Stimulated activated CD8-positive, alpha-beta memory T cell treated with anti-CD3 and anti-CD28 coated beads, Interleukin-15, amount 100 ng/mL, for 48 hours (primary cell): ENCODE results near the gene DOK7.

ENCODE experiments used
- DNase-seq, 2 donors: peaks; one replicate each; pipeline ENCODE4 v3.0.0-alpha.2; 2020; ENCODE audit warnings: low read depth in 2 of 2

Gene DOK7

DNA sequence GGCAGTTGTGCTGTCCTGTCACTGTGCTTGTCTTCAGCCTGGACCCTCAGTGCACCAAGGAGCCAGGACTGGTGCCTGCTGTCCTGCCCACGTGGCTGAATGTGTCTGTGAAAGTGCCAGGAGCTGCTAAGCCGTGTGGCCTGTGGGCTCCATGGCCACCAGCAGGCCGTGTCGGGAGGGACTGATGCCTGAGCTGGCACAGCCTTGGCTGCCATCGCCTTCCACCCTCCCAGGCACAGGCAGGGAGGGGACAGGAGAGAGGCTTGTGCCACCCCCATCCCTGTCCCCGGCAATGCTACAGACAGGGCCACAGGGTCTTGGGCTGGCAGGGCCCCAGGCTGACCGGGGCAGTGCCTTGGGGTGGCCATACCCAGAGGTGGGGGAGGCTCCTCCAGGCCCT is 24.8 kb downstream of the DOK7 start:
- no peak for DNase-seq

DNA sequence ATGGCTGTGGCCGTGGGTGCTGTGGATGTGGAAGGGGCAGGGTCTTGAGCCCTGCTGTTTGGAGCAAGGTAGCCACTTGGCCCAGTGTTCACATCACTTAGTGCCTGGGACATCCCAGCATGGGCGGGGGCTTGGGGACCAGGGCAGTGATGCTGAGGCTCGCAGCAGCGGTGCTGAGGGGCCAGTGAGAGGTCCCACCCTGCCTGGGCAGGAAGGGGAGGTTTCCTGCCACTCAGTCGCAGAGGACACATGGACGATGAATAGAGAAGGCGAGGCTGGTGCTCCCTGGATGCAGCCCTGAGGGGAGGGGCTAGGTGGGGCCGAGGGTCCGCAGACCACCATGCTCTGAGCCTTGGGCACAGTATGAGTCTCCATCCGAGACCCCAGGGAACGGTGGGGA is 25.7 kb downstream of the DOK7 start:
- no peak for DNase-seq

DNA sequence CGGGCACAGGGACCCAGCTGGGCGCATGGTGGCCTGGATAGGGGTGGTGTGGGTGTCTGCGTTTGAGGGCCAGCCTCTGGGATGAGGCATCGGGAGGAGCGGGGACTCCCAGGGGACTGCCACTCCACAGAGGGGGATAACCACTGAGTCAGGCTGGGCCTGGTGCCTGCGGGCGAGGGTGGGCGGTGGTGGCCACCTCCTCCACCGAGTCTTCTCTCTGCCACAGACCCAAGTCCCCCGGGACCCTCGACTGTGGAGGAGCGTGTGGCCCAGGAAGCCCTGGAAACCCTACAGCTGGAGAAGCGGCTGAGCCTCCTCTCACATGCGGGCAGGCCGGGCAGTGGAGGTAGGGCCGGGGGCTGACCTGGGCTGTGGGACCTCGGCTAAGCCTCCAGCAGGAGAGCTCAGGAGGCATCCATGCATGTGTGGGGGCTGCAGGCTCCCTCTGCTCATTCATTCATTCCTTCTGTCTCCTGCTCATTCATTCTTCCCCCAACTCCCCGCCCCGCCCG is 26.4 kb downstream of the DOK7 start:
- peak in 1 of 2 donors; percentile 21 for DNase-seq

DNA sequence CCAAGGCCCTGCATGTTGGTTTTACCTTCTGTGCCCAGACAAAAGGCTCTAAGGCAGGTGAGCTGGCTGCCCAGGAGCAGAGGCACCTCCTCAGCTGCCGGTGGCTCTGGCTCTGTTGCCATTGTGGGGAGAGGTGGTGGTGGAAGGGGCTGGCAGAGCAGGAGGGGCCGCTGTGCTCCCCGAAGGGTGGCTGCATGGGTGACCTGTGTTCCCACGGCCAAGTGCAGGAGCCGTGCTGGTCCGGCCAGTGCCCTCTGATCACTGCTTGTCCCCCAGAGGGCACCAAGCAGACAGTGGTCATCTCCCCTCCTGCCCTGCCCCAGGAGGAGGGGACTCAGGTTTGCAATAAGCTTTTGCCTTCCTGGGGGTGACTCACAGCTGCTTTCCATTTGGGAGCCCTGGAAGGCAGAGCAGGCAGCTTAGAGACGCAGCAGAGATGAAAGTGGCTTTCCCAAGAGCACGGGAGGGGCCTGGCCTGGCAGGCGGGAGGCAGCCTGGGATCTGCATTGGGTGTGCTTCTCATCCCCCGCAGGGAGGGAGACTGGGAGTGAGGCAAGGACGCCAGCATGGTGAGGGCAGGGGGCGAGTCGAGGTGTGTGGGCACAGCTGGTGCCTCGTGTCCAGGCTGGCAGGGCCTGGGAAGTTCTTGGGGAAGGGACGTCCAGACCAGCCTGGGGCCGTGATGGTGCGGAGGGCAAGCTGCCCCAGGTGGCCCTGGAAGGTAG is 28.7 kb downstream of the DOK7 start:
- no peak for DNase-seq

DNA sequence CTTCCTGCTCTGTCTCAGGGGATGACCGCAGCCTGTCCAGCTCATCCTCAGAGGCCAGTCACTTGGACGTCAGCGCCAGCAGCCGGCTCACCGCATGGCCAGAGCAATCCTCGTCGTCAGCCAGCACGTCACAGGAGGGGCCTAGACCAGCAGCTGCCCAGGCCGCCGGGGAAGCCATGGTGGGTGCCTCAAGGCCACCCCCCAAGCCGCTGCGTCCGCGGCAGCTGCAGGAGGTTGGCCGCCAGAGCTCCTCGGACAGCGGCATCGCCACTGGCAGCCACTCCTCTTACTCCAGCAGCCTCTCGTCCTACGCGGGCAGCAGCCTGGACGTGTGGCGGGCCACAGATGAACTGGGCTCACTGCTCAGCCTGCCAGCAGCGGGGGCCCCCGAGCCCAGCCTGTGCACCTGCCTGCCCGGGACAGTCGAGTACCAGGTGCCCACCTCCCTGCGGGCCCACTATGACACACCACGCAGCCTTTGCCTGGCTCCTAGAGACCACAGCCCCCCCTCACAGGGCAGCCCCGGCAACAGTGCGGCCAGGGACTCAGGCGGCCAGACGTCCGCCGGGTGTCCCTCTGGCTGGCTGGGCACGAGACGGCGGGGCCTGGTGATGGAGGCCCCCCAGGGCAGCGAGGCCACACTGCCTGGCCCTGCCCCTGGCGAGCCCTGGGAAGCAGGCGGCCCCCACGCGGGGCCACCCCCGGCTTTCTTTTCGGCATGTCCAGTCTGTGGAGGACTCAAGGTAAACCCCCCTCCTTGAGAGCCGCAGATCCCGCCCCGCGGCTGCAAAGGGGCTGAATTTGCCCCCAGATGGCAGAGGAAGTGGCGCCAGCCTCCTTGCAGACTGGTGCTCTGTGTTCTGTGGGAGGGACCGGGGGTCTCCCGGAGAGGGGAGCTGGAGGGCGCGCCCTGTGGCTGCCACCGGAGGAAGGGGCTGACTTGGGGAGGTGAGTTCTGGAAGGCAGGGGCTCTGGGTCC is 29.9 kb downstream of the DOK7 start:
- DNase-seq, result no peak

DNA sequence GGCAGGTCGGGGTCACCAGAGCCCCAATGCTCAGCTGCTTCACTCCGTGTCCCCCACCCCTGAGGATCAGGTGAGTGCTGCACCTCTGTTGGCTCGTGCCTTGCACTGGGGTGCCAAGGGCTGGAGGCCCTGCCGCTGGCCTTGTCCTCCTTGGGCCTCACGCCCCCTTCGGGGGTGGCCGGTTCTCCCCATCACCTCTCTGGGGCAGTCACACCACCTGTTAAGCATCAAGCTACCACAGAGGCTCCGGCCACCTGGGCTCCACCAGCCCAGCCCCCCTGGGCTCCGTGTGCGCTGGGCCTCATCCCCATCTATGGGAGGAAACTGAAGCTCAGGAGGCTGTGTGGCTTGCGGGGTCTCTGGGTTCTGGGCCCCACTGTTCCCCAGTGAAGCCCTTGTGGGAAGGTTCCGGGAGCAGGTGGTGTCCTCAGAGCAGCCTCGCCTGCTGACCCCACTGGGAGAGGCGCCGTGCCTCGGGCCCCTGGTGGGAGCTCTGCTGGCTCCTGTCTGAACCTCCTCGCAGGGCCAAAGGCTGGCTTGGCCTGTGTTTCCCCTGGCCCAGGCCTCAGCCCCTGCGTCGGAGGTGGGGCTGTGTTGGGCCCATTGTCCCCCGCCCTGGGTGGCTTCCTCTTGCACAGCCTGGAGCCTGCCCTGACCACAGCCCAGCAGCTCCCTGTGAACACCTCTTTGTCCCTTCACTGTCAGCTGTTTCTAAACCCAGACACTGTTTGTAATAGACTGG is 30.8 kb downstream of the DOK7 start:
- DNase-seq, result no peak

DNA sequence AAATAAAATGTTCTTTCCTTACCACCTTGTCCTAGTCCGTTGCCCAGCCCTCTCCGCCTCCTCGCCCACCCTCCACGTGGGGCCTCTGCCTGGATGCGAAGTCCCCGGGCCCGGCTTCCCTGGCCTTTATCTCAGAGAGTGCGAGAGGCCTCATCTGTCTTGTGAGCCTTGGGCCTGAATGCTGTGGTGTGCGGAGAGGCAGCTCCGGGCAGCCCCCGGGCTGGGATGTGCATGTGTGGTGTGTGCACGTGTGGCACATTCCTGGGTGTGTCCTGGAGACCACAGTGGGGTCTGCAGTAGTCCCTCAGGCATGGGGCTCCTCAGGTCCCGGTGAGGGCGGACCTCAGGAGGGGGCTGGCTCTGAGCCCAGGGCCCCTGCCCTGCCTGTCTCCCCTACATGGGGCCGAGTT is 31.4 kb downstream of the DOK7 start:
- DNase-seq, result no peak

DNA sequence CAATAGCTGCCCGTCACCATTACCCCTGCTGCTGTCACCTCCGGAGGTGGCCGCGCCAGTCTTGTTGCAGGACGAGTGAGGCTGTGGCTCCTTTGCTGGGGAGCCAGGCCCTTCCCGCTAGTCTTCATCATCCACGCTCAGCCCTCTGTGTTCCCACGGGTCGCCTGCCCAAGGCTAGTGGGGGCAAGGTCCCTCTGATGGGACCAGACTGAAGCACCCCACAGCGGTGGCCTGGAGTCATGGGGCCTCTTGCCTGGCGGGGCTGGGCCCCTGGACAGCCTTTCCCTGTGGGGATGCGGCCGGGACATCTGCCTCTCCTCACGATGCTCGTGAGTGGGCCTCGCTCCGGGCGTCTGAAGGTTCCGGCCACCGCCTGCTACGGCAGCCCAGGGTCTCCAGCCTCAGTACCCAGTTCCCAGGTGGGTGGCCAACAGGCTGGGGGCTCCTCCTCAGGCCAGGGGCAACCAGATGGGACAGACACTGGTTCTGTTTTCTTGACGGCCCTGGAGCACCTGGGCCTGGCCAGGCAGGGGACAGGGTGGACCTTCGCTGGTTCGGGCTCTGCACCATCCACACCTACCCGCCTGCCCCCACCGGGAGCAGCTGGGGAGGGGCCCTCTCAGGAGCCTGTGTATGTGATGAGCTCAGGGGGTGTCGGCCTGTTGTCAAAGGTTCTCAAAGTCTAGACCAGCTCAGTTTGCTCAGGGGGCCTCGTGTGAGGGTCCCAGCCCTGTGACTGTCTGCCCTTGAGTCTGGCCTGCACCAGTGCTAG is 32.3 kb downstream of the DOK7 start:
- DNase-seq, result no peak

DNA sequence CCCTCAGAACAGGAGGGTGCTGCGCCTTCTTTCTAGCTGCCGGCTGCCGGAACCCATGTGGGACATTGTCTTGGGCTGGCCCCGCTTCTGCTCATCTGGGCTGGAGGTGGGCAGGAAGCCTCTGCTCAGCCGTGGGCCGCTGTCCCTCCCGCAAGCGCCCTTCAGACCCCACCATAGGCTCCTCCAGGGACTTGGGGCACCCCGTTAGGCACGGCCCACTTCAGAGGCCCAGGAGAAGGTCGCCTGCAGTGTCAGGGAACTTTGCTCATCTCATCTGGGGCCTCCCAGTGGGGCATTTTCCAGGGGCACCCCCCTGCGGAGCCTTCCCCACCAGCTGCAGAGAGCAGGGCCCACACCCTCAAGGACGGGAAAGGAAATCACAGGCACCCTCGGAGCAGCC is 32.9 kb downstream of the DOK7 start:
- no peak for DNase-seq

DNA sequence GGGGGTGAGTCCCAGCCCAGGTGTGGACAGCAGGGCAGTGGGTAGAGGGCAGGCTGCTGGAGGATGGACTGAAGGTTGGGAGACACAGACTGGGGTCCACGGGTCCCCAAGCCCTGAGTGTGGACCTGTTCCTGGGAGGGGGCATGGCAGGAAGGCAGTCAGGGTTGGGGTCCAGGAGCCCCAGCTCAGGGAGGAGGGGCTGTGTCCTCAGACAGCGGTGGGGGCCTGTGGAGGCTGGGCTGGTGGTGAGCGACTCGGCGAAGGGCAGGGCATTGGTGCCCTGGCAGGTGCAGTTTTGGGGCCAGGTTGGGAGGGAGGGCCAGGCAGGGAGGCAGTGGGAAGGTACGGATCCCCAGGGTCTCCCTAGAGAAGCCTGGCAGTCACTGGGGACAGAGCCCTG is 34.0 kb downstream of the DOK7 start:
- no peak for DNase-seq

DNA sequence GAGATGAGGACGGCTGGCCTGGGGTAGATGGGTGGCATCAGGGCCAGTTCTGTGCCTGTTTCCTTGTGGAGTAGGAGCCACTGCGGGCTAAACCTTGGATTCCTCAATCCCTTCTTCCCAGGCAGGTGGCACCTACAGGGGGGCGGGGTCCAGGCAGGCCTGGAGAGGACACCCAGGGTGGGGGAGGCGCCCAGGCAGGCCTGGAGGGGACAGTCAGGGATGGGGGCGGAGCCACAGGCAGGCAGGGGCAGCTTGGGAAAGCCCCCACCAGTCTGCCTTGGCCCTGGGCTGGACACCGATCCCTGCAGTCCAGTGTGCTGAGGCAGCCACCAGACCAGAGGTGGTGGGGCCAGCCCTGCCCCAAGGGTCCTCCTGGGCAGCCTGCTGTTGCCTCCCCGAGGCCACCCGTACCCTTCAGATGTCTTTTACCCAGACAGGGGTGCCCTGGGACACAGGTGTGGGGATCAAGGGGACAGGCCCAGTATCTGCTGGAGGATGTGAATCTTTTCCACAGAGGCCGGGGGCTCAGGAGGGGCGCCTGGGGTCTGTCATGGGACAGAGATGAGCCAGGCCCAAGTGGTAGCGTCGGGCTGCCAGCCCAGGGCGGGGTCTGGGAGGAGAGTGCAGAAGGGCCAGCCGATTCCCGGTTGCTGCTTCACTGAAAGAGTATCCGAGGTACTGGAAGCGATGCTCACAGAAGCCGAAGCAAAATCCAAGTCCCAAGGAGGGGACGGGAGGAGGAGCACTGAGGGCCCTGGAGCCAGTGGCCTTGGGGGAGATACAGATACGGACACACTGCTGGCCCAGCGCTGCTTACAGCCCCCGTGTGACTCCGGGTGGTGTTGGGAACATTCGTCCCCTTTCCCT is 34.6 kb downstream of the DOK7 start:
- no peak for DNase-seq

DNA sequence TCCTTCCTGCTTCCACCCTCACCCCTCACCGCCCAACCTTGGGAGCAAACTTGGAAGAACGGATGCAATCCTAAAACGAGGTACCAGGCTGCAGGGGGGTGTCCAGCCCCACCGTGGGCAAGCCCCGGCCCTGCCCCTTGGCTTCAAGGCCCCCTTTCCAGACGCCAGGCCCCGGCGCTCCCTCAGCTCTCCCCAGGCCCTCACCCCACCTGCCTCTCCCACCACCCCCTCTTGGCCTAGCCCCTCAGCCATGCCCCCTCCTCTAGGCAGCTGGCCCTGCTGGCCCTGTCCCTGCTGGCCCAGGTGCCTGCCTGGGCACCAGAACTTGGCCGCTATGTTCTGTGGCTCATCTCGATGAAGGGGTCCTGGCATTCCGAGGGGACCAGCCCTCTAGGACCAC is 35.3 kb downstream of the DOK7 start:
- DNase-seq, result no peak

DNA sequence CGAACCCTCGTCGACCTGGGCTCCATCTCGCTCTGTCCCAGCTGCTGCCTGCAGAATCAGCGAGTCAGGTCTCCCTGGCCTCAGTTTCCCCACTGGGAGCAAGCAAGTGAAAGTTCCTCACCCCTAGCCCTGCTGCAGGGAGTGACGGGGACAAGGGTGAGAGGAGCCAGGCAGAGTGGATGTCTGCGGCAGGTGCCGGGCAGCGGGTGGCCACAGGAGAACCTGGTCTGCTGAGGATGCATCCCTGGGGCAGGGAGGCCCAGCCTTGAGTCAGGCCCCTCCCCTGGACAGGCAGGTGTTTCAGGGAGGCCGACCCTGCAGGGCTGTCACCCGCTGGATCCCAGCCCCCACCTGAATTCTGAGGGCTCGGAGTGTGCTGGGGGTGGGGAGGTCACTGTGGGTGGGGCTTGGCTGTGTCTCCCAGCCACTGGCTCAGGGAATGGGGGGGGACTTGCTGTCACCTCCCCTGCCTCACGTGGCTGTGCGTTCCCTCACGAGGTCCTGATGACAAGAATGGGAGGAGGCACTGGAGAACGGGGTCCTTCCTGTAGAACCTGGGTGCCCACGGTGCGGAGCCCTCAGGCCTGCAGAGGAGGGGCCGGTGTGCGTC is 35.9 kb downstream of the DOK7 start:
- no peak for DNase-seq

DNA sequence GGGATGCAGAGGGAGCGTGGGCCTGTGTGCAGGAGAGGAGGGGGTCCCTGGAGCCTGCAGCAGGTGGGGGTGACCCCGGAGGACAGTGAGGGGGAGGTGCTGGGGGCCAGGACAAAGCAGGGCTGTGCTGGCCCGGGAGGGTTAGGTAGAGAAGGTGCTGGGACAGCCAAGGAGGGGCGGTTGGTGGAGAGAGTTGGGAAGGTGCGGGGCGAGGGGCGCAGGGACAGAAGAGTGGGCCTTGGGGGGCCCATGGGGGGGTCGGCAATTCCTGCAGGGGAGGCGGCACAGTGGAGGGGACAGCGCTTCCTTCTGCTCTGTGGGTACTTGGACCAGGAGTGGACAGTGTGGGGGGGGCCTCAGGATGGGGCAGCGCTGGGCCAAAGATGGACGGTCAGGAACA is 36.6 kb downstream of the DOK7 start:
- DNase-seq, result no peak

DNA sequence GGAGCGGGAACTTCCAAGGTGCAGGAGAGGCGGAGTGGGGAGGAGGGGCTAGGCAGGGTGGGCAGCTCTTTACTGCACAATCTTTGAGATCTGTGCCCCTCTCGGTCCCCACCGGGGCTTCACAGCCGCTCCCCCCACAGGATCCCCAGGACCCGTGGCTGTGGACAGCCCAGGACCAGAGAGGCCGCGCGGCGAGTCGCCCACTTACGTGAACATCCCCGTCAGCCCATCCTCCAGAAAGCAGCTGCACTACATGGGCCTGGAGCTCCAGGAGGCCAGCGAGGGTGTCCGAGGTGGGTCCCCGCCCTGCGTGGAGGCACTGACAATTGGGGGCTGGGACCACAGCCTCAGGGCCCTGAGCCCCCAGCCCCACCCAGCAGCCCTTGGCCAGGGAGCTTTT is 37.0 kb downstream of the DOK7 start:
- DNase-seq, result no peak

DNA sequence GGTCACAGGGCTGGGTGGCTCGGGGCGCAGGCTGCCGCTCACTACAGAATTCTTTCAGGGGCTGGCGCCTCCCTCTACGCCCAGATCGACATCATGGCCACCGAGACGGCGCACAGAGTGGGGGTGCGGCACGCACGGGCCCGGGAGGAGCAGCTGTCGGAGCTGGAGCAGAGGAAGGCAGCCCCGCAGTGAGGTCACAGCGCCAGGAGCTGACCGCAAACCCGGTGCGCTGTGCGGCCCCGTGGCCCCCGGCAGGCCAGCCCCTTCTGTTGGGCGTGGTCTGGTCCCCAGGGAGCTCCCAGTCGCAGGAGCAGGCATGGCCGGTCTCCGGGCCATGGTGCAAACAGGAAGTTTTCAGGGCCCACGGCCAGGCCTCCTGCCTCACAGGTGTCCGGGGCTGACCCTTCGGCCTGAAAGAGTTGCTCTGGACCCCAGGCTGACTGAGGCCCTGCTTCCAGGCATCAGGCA is 37.6 kb downstream of the DOK7 start:
- no peak for DNase-seq

DNA sequence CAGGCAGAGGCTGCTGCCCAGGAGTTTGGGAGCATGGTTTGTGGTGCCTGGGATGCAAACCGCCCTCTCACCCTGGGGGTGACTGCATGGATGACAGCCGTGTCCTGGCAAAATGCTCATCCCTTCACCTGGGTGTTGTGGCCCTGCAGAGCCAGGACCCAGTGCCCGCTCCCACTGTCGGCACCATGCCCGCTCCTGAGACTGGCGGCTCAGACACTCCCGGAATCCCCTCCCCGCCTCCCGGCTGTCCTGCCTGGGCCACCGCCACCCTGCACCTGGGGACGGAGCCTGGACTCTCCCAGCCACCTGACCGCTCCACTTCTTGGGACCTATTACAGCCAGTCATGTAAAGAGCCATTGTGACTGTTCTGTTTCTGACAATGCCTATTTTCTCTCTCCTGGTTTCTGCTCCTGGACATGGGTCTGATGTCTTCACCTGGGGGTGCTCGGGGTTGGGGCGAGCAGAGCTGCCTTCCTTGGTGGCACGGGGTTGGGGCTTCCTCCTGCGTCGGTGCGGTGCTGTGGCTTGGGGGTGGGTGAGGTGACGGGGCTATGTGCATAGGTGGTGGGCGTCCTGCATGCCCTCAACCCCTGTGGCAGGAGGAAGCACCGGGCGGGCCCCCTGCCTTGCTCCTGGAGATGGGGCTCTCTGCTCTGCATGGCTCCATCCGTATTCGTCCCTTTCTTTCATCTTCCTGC is 38.2 kb downstream of the DOK7 start:
- no peak for DNase-seq

DNA sequence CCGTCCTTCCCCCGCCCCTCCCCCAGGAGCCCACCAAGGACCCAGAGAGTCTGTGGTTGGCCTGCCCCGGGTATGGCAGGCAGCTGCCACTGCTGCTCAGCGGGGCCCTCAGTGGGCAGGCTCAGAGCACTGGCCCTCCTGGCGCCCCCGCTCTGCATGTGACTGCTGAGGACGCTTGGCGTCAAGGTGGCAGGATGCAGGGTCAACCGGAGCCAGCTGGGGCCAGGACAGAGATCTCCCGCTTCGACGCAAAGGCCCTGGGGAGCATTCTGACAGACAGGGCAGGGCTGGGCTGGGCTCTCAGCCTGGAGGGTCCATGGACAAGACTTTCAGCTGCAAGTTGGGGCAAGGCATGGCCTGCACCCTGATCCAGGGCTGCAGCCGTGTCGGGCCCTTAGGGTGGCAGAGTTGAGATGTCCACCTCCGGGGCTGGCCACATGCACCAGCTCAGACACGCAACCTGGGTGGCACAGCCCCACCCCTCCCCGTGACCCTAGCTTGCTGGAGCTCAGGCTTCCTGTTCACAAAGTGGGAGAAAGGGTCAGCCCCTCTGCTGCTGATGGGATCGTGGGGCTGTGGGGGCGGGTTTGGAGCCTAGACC is 38.8 kb downstream of the DOK7 start:
- no peak for DNase-seq
